Stomach (tissue), 9 donors: Measurements from ENCODE around the gene POU3F1. TPM values are rescaled to one million over a fixed set of nuclear protein-coding genes. Genes with fewer than 3 reads are reported as not detected.

Experiments used
- DNase-seq, 2 donors: peaks; one replicate each; pipeline versions ENCODE4 v3.0.0 to v3.0.0-alpha.2; 2013 to 2019
- H3K27ac ChIP-seq, 5 donors: fragments of 200-600 bp in 4 of 5; sonication (generic) in 4 of 5; one replicate each; pipeline ENCODE4 v1.5.1; 2013 to 2019; ENCODE audit warnings: mild to moderate bottlenecking in 1 of 5, moderate library complexity in 1 of 5
- H3K27me3 ChIP-seq, 3 donors: fragments of 200-600 bp; sonication (generic); one replicate each; pipeline ENCODE4 v1.5.1; 2017 to 2019; ENCODE audit warnings: mixed run types in 1 of 3
- H3K36me3 ChIP-seq, 4 donors: fragments of 200-600 bp; sonication (generic); 1 replicate in 3 of 4; 2 replicates in 1 of 4; pipeline ENCODE4 v1.5.1; 2016 to 2019
- H3K4me1 ChIP-seq, 4 donors: fragments of 200-600 bp; sonication (generic); one replicate each; pipeline ENCODE4 v1.5.1; 2016 to 2019
- H3K4me3 ChIP-seq, 4 donors: fragments of 200-600 bp; sonication (generic) in 3 of 4; one replicate each; pipeline ENCODE4 v1.5.1; 2016 to 2019; ENCODE audit warnings: mild to moderate bottlenecking in 1 of 4
- H3K9me3 ChIP-seq, 4 donors: fragments of 200-600 bp; sonication (generic); one replicate each; pipeline ENCODE4 v1.5.1; 2016 to 2019
- EP300 ChIP-seq: sonication (generic); formaldehyde crosslinking; IDR thresholded peaks from one replicate; pipeline ENCODE4 v1.6.1; 2017; ENCODE audit warnings: antibody characterized with exemption
- POLR2A ChIP-seq, 4 donors: fragments of 450-650 bp; IDR thresholded peaks; one replicate each; pipeline ENCODE4 v1.6.1; 2016; ENCODE audit warnings: antibody characterized with exemption in 4 of 4, control low read depth in 2 of 4, mild to moderate bottlenecking in 1 of 4, moderate library complexity in 1 of 4
- POLR2AphosphoS5 ChIP-seq, 3 donors: sonication (generic); formaldehyde crosslinking; IDR thresholded peaks; one replicate each; pipeline ENCODE4 v1.6.1; 2016; ENCODE audit warnings: antibody characterized with exemption in 3 of 3
- WGBS, 5 donors: extraction: QIAGEN DNeasy Blood & Tissue Kit in 3 of 5; methylation state at CpG; one replicate each; pipeline versions ENCODE4 v1.1.5 to v1.1.7; 2013 to 2018; 5-methylcytosine and 5-hydroxymethylcytosine counted together
- intact Hi-C: fragments of 100-400 bp; cut with DNase I; formaldehyde crosslinking; loops from one replicate; pipeline ENCODE4 v1.15.1; 2023; ENCODE audit warnings: low total_unique reads
- polyA plus RNA-seq, 3 donors: library from polyadenylated mRNA; stranded (reverse); fragments of 200-250 nt; gene quantifications; one replicate each; pipeline ENCODE4 v1.2.3, GENCODE V29; 2013
- total RNA-seq, 5 donors: library from RNA; depleted of rRNA; stranded (reverse); fragments of >200 nt; gene quantifications; one replicate each; pipeline versions ENCODE4 v1.1.0 to v1.2.3, GENCODE V29; 2014 to 2016
- TF ChIP-seq, protein P1 (sequence below), 7 experiments: fragments of 450-650 bp in 4 of 7; fragments of 200-600 bp in 3 of 7; sonication (generic) in 3 of 7; IDR thresholded peaks; one replicate each; pipeline ENCODE4 v1.5.1; 2016 to 2019; ENCODE audit warnings: antibody characterized with exemption in 7 of 7, control low read depth in 2 of 7, mild to moderate bottlenecking in 1 of 7
- donor health status: healthy with polysubstance abuse.
- donor health status: Bipolar disorder and iron deficiency.
- donor health status: healthy.

The POU3F1 gene
- total and polyA plus RNA-seq, 8 donors: 0.20 TPM; not detected in 7

DNA sequence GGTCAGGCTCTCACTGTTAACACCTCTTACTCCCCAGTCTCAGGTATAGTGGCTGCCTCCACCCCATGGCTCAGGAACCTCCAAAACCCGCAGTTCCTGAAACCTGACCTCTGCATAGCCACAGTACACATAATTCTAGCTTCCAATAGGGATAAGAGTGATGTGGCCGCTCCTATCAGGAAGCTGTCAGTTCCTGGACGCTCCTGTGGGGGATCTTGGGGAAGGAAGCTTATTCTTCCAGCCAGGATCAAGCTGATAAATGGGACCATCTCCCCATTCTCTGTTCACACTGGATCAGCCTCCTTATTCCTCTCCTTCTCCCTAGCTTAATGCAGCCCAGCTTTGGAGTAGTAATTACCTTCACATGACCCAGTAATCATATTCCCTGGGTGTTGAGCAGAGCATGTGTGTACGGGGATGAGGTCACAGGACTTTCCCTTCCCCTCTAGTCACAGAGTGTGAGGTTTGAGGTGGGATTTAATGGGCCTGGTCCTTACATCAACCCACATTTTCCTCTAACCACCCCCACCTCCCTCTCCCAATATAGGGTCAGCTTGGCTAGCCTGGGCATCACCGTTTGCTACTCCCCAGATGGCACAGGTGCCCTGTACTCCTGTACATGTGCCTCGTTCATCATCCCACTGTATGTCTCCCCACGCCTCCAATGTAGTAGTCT, 7.0 kb upstream of the POU3F1 start:
- no peak for DNase-seq
- H3K9me3 ChIP-seq: no peaks in the 10 kb centered on the region
- 47 to 56% (median 53%) methylated on average over 7 of the region's 7 CpGs for WGBS, 5 donors
- intact Hi-C loops: no loop called here
- H3K27ac ChIP-seq: no peak overlapping the region
- no peak overlapping the region for H3K4me3 ChIP-seq
- H3K27me3 ChIP-seq: peaks cover 0 to 59% (median 4%) of the 10 kb centered on the region in 3 donors
- no peaks in the 10 kb centered on the region for H3K36me3 ChIP-seq
- no peaks in the 10 kb centered on the region for H3K4me1 ChIP-seq
- TF ChIP-seq POLR2AphosphoS5 (IDR thresholded peaks at IDR 0.05) (no peak), EP300 (no peak), POLR2A (IDR thresholded peaks at IDR 0.05) (no peak)
- TF ChIP-seq, protein P1, sequence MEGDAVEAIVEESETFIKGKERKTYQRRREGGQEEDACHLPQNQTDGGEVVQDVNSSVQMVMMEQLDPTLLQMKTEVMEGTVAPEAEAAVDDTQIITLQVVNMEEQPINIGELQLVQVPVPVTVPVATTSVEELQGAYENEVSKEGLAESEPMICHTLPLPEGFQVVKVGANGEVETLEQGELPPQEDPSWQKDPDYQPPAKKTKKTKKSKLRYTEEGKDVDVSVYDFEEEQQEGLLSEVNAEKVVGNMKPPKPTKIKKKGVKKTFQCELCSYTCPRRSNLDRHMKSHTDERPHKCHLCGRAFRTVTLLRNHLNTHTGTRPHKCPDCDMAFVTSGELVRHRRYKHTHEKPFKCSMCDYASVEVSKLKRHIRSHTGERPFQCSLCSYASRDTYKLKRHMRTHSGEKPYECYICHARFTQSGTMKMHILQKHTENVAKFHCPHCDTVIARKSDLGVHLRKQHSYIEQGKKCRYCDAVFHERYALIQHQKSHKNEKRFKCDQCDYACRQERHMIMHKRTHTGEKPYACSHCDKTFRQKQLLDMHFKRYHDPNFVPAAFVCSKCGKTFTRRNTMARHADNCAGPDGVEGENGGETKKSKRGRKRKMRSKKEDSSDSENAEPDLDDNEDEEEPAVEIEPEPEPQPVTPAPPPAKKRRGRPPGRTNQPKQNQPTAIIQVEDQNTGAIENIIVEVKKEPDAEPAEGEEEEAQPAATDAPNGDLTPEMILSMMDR (IDR thresholded peaks at IDR 0.05): no peak

DNA sequence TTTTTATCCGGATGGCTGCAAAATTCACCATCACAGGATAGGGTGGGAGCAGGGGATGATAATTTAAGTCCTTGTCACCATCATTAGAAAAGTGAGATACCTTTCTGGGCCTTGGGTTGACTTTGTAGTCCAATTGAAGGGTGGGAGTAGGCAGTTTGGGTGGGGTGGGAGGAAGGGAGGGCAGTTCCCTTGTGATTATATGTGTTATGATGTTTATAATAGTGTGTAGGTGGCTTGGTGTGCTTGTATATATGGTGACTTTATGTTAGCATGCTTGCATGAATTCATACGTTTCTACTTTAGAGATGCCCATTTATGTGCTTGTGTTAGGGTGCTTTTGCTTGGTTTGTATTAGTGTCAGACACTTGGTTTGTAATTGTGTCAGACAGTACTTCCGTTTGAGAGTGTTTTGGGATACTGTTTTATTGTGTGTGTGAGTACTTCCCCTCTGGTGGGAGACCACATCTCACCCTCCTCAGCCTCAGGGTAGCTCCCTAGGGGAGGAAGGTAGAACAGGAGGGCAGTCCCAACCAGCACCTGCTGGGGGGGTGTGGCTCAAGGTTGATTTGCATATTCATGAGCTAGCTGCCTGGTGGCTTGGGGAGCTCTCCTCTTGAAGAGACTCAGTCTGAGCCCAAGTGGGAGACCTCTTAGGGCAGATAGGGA, 6.3 kb upstream of the POU3F1 start:
- no peaks in the 10 kb centered on the region for H3K36me3 ChIP-seq
- intact Hi-C loops: no loop called here
- no peak overlapping the region for H3K4me3 ChIP-seq
- H3K4me1 ChIP-seq: peaks cover 0 to 5% (median 2%) of the 10 kb centered on the region in 4 donors
- no peak overlapping the region for H3K27ac ChIP-seq
- WGBS, 5 donors: 32 to 54% (median 47%) methylated on average over 3 of the region's 3 CpGs
- TF ChIP-seq, protein P1 (IDR thresholded peaks at IDR 0.05): no peak
- TF ChIP-seq POLR2AphosphoS5 (IDR thresholded peaks at IDR 0.05) (no peak), POLR2A (IDR thresholded peaks at IDR 0.05) (no peak), EP300 (no peak)
- no peak for DNase-seq
- H3K27me3 ChIP-seq: peaks cover 0 to 66% (median 10%) of the 10 kb centered on the region in 3 donors
- H3K9me3 ChIP-seq: no peaks in the 10 kb centered on the region

DNA sequence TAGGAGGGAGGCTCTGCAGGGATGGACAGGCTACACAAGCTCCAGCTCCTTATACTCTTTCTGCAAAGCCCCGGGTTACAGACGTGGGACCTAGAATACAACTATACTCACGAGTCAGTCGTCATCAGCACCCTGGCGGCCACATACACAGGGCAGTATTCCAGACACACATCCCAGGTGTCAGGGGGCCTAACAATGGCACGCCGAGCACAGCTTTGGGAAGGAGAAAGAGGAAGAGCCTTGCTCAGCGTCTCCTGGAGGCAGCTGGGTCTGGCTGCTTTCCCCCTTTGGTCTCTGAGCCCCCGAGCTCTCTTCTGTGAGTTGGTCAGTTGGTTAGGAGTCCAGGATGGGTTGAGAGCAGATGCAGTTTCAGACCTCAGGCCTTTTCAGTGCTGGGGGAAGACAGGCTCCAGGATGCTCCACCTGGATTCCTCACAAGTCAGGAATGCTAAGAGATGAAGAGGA, 4.5 kb upstream of the POU3F1 start:
- Histone ChIP-seq H3K9me3 (no peaks in the 10 kb centered on the region), H3K4me3 (no peak overlapping the region), H3K27ac (no peak overlapping the region), H3K4me1 (peaks cover 11 to 19% (median 13%) of the 10 kb centered on the region in 4 donors), H3K27me3 (peaks cover 0 to 82% (median 20%) of the 10 kb centered on the region in 3 donors), H3K36me3 (no peaks in the 10 kb centered on the region)
- DNase-seq: no peak
- intact Hi-C loops: no loop called here
- TF ChIP-seq EP300: no peak
- TF ChIP-seq, protein P1 (IDR thresholded peaks at IDR 0.05): no peak
- no peak for TF ChIP-seq POLR2AphosphoS5 (IDR thresholded peaks at IDR 0.05)
- no peak for TF ChIP-seq POLR2A (IDR thresholded peaks at IDR 0.05)
- 69 to 77% (median 73%) methylated on average over 9 of the region's 9 CpGs for whole genome bisulfite sequencing, 5 donors

DNA sequence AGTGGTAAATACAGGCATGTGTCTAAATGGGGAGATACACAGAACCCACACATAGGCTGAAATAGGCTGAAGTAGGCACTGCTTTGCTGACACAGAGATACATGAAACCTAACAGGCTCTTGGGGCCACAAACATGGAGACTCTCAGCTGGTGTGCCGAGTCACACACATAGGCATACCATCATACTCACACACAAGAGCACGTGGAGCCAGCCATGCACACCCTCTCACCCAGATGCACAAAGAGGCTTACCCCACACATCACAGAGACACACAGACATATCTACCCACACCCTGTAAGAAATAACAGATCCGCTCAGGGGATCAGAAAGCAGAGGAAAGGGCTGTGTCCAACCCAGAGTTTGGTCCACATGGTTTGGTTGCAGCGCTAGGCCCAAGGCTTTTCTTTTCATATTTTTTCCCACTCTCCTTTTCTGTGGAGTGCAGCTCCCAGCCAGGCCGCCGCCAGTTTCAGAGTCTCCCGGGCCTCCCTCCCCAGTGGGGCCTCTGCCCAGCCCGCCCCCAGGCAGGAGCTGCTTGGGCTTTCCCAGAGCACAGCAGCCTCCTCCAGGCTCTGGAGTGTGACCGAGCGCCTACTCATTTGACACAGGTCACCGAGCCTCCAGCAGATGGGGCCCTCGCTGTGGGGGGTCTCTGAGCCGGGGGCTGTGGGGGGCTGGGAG, 3.9 kb upstream of the POU3F1 start:
- H3K4me3 ChIP-seq: no peak overlapping the region
- intact Hi-C loops: no loop called here
- peaks cover 16 to 24% (median 17%) of the 10 kb centered on the region in 4 donors for H3K4me1 ChIP-seq
- no peak overlapping the region for H3K27ac ChIP-seq
- peak in 1 of 2 donors; percentile 34 for DNase-seq
- TF ChIP-seq, protein P1 (IDR thresholded peaks at IDR 0.05): no peak
- no peak for TF ChIP-seq POLR2AphosphoS5 (IDR thresholded peaks at IDR 0.05)
- H3K36me3 ChIP-seq: no peaks in the 10 kb centered on the region
- H3K9me3 ChIP-seq: no peaks in the 10 kb centered on the region
- WGBS, 5 donors: 58 to 71% (median 65%) methylated on average over 9 to 13 of the region's 13 CpGs
- peaks cover 5 to 86% (median 24%) of the 10 kb centered on the region in 3 donors for H3K27me3 ChIP-seq
